ENCODE results near the gene SSX4B. TPM values are rescaled to one million over a fixed set of nuclear protein-coding genes. Genes with fewer than 3 reads are reported as not detected.
"Not testable (repeated sequence)": the region's sequence is repeated elsewhere in the genome, so short reads cannot be mapped to it uniquely, and the experiment has no call there.

Gene SSX4B
- total RNA-seq, result not detected

- H3K27me3 ChIP-seq (ENCODE audit: control insufficient read depth in 3 of 3, insufficient read depth in 3 of 3, low read length in 3 of 3); H3K4me3 ChIP-seq (ENCODE audit: low read length in 3 of 3); H3K9me3 ChIP-seq (ENCODE audit: control insufficient read depth in 3 of 3, low read length in 3 of 3); H3K27ac ChIP-seq (ENCODE audit: low read depth, low read length); H3K4me1 ChIP-seq (ENCODE audit: control insufficient read depth in 3 of 3, insufficient read depth in 3 of 3, low read length in 3 of 3); H3K36me3 ChIP-seq (ENCODE audit: control insufficient read depth in 3 of 3, insufficient read depth in 3 of 3, low read length in 3 of 3); H3K9ac ChIP-seq (ENCODE audit: low read depth in 1 of 3, low read length in 3 of 3): not testable (repeated sequence)
These were observed at the start of gene SSX4B for GRCh38 chrX:48411860-48412259. Gene SSX4B (minus strand): TSS chrX:48411960. CDS start chrX:48411372, 588 bp downstream.

- Histone ChIP-seq H3K27ac (ENCODE audit: low read depth, low read length) (no peak overlapping the region), H3K9me3 (ENCODE audit: control insufficient read depth in 3 of 3, low read length in 3 of 3) (peaks cover 0 to 4% (median 0%) of the 10 kb centered on the region in 3 donors), H3K27me3 (ENCODE audit: control insufficient read depth in 3 of 3, insufficient read depth in 3 of 3, low read length in 3 of 3) (peaks cover 0 to 6% (median 0%) of the 10 kb centered on the region in 3 donors), H3K9ac (ENCODE audit: low read depth in 1 of 3, low read length in 3 of 3) (no peak overlapping the region), H3K4me3 (ENCODE audit: low read length in 3 of 3) (no peak overlapping the region), H3K36me3 (ENCODE audit: control insufficient read depth in 3 of 3, insufficient read depth in 3 of 3, low read length in 3 of 3) (no peaks in the 10 kb centered on the region), H3K4me1 (ENCODE audit: control insufficient read depth in 3 of 3, insufficient read depth in 3 of 3, low read length in 3 of 3) (no peaks in the 10 kb centered on the region)
These were observed 48.8 kb upstream of the SSX4B start for GRCh38 chrX:48460606-48461005.

DNA sequence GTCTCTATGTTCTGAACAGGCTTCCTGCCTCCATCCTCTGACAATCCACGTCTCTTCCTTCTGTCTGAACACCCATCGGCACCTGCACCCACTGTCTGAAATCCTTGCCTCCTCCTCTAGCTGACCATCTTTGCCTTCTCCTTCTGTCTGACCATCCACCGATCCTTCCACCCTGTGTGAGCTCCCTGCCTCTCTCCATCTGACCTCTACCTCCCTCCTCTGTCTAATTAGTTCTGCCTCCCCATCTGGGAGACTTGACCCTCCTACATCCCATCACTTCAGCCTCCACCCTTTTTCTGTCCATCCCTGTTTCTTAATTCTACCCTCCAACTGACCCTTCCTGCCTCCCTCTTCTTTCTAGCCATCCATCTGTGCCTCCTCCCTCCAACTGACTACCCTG lies 48.3 kb upstream of the SSX4B start:
- H3K9me3 ChIP-seq (ENCODE audit: control insufficient read depth in 3 of 3, low read length in 3 of 3), result peaks cover 0 to 4% (median 0%) of the 10 kb centered on the region in 3 donors
- H3K27me3 ChIP-seq (ENCODE audit: control insufficient read depth in 3 of 3, insufficient read depth in 3 of 3, low read length in 3 of 3), result peaks cover 0 to 2% (median 0%) of the 10 kb centered on the region in 3 donors
- no peak overlapping the region for H3K9ac ChIP-seq (ENCODE audit: low read depth in 1 of 3, low read length in 3 of 3)
- H3K4me1 ChIP-seq (ENCODE audit: control insufficient read depth in 3 of 3, insufficient read depth in 3 of 3, low read length in 3 of 3), result no peaks in the 10 kb centered on the region
- no peaks in the 10 kb centered on the region for H3K36me3 ChIP-seq (ENCODE audit: control insufficient read depth in 3 of 3, insufficient read depth in 3 of 3, low read length in 3 of 3)
- no peak overlapping the region for H3K4me3 ChIP-seq (ENCODE audit: low read length in 3 of 3)
- H3K27ac ChIP-seq (ENCODE audit: low read depth, low read length), result no peak overlapping the region

- no peak overlapping the region for H3K9ac ChIP-seq (ENCODE audit: low read depth in 1 of 3, low read length in 3 of 3)
- no peaks in the 10 kb centered on the region for H3K27me3 ChIP-seq (ENCODE audit: control insufficient read depth in 3 of 3, insufficient read depth in 3 of 3, low read length in 3 of 3)
- no peak overlapping the region for H3K27ac ChIP-seq (ENCODE audit: low read depth, low read length)
- no peak overlapping the region for H3K4me3 ChIP-seq (ENCODE audit: low read length in 3 of 3)
- no peaks in the 10 kb centered on the region for H3K4me1 ChIP-seq (ENCODE audit: control insufficient read depth in 3 of 3, insufficient read depth in 3 of 3, low read length in 3 of 3)
- no peaks in the 10 kb centered on the region for H3K36me3 ChIP-seq (ENCODE audit: control insufficient read depth in 3 of 3, insufficient read depth in 3 of 3, low read length in 3 of 3)
- H3K9me3 ChIP-seq (ENCODE audit: control insufficient read depth in 3 of 3, low read length in 3 of 3), result peaks cover 0 to 4% (median 0%) of the 10 kb centered on the region in 3 donors
These were observed 47.7 kb upstream of the SSX4B start for GRCh38 chrX:48459483-48459882.

DNA sequence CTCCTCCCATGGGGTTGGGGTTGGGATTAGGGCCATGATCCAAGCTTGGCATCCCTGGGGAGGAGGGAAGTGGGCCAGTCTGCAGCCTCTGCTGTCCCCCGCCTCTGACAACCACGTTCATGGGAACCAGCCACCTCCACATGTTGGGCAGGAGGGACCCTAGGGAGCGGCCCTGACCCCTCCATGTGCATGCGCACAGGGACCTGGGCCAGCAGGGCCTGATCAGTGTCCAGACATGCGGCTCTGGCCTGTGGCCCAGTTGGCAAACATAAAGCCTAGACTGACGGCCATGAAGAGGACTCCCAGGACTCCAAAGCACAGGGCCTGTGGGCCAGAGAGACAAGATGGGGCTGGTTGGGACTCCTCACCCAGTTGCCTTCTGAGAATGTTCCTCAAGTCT lies 47.0 kb upstream of the SSX4B start:
- Histone ChIP-seq H3K27me3 (ENCODE audit: control insufficient read depth in 3 of 3, insufficient read depth in 3 of 3, low read length in 3 of 3) (no peaks in the 10 kb centered on the region), H3K36me3 (ENCODE audit: control insufficient read depth in 3 of 3, insufficient read depth in 3 of 3, low read length in 3 of 3) (no peaks in the 10 kb centered on the region), H3K4me3 (ENCODE audit: low read length in 3 of 3) (no peak overlapping the region), H3K9me3 (ENCODE audit: control insufficient read depth in 3 of 3, low read length in 3 of 3) (peaks cover 0 to 4% (median 0%) of the 10 kb centered on the region in 3 donors), H3K27ac (ENCODE audit: low read depth, low read length) (no peak overlapping the region), H3K9ac (ENCODE audit: low read depth in 1 of 3, low read length in 3 of 3) (no peak overlapping the region), H3K4me1 (ENCODE audit: control insufficient read depth in 3 of 3, insufficient read depth in 3 of 3, low read length in 3 of 3) (no peaks in the 10 kb centered on the region)

GRCh38 chrX:48456628-48457331 lies 45.0 kb upstream of the SSX4B start:
- Histone ChIP-seq H3K9ac (ENCODE audit: low read depth in 1 of 3, low read length in 3 of 3) (no peak overlapping the region), H3K4me3 (ENCODE audit: low read length in 3 of 3) (no peak overlapping the region), H3K36me3 (ENCODE audit: control insufficient read depth in 3 of 3, insufficient read depth in 3 of 3, low read length in 3 of 3) (no peaks in the 10 kb centered on the region), H3K27ac (ENCODE audit: low read depth, low read length) (no peak overlapping the region), H3K27me3 (ENCODE audit: control insufficient read depth in 3 of 3, insufficient read depth in 3 of 3, low read length in 3 of 3) (no peaks in the 10 kb centered on the region), H3K9me3 (ENCODE audit: control insufficient read depth in 3 of 3, low read length in 3 of 3) (peaks cover 0 to 4% (median 0%) of the 10 kb centered on the region in 3 donors), H3K4me1 (ENCODE audit: control insufficient read depth in 3 of 3, insufficient read depth in 3 of 3, low read length in 3 of 3) (no peaks in the 10 kb centered on the region)

DNA sequence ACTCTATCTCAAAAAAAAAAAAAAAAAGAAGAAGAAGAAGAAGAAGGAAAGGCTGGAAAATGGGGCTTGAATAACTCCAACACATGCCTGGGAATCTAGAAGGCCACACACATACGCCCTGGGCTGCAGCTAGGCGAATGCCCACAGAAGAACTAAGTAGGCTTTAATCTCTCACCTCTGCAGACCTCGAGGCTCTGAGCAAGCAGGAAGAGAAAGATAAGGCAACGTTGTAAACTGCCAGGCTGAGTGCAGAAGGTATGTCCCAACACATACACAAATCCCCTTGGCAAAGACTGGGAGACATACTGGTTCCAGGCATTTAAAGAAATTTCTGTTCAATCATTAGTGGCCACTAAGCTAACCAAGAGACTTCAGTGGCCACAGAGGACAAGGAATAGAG lies 39.9 kb upstream of the SSX4B start:
- Histone ChIP-seq H3K9ac (ENCODE audit: low read depth in 1 of 3, low read length in 3 of 3) (no peak overlapping the region), H3K9me3 (ENCODE audit: control insufficient read depth in 3 of 3, low read length in 3 of 3) (no peaks in the 10 kb centered on the region), H3K27me3 (ENCODE audit: control insufficient read depth in 3 of 3, insufficient read depth in 3 of 3, low read length in 3 of 3) (no peaks in the 10 kb centered on the region), H3K27ac (ENCODE audit: low read depth, low read length) (no peak overlapping the region), H3K4me3 (ENCODE audit: low read length in 3 of 3) (no peak overlapping the region), H3K36me3 (ENCODE audit: control insufficient read depth in 3 of 3, insufficient read depth in 3 of 3, low read length in 3 of 3) (no peaks in the 10 kb centered on the region), H3K4me1 (ENCODE audit: control insufficient read depth in 3 of 3, insufficient read depth in 3 of 3, low read length in 3 of 3) (no peaks in the 10 kb centered on the region)

DNA sequence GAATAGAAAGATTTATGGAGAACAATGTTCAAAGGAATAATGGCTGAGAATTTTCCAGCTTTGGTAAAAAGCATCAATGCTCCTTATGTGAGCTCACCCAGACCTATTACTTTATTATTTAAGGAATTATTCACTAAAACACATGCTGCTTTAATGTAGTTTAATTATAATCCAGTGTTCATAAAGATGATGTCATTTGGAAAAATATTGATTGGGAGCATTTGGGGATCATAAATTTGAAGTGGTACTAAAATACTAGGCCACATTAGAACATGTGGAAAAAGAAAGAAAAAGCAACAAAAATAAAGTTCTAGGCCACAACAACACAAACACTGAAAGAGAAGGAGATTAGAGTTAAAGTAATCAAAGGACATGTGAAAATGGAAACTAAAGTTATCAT lies 38.3 kb upstream of the SSX4B start:
- Histone ChIP-seq H3K27ac (ENCODE audit: low read depth, low read length) (no peak overlapping the region), H3K4me3 (ENCODE audit: low read length in 3 of 3) (no peak overlapping the region), H3K9ac (ENCODE audit: low read depth in 1 of 3, low read length in 3 of 3) (no peak overlapping the region), H3K9me3 (ENCODE audit: control insufficient read depth in 3 of 3, low read length in 3 of 3) (no peaks in the 10 kb centered on the region), H3K36me3 (ENCODE audit: control insufficient read depth in 3 of 3, insufficient read depth in 3 of 3, low read length in 3 of 3) (no peaks in the 10 kb centered on the region), H3K4me1 (ENCODE audit: control insufficient read depth in 3 of 3, insufficient read depth in 3 of 3, low read length in 3 of 3) (no peaks in the 10 kb centered on the region), H3K27me3 (ENCODE audit: control insufficient read depth in 3 of 3, insufficient read depth in 3 of 3, low read length in 3 of 3) (no peaks in the 10 kb centered on the region)

DNA sequence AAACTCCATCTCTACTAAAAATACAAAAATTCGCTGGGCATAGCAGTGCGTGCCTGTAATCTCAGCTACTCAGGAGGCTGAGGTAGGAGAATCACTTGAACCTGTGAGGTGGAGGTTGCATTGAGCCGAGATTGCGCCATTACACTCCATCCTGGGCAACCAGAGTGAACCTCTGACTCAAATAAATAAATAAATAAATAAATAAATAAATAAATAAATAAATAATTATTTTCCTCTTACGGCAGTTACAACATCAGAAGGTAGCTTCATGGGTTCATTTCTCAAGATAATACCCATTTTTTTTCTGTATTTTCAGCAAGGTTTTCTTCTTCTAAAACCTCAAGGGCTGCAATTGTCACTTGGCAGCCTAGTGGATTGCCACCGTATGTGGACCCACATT lies 35.4 kb upstream of the SSX4B start:
- not testable (repeated sequence) for H3K9ac ChIP-seq (ENCODE audit: low read depth in 1 of 3, low read length in 3 of 3); H3K27ac ChIP-seq (ENCODE audit: low read depth, low read length); H3K4me1 ChIP-seq (ENCODE audit: control insufficient read depth in 3 of 3, insufficient read depth in 3 of 3, low read length in 3 of 3); H3K9me3 ChIP-seq (ENCODE audit: control insufficient read depth in 3 of 3, low read length in 3 of 3); H3K4me3 ChIP-seq (ENCODE audit: low read length in 3 of 3); H3K36me3 ChIP-seq (ENCODE audit: control insufficient read depth in 3 of 3, insufficient read depth in 3 of 3, low read length in 3 of 3); H3K27me3 ChIP-seq (ENCODE audit: control insufficient read depth in 3 of 3, insufficient read depth in 3 of 3, low read length in 3 of 3)

GRCh38 chrX:48433713-48434112 lies 22.0 kb upstream of the SSX4B start:
- not testable (repeated sequence) for H3K27me3 ChIP-seq (ENCODE audit: control insufficient read depth in 3 of 3, insufficient read depth in 3 of 3, low read length in 3 of 3); H3K4me1 ChIP-seq (ENCODE audit: control insufficient read depth in 3 of 3, insufficient read depth in 3 of 3, low read length in 3 of 3); H3K9ac ChIP-seq (ENCODE audit: low read depth in 1 of 3, low read length in 3 of 3); H3K4me3 ChIP-seq (ENCODE audit: low read length in 3 of 3); H3K36me3 ChIP-seq (ENCODE audit: control insufficient read depth in 3 of 3, insufficient read depth in 3 of 3, low read length in 3 of 3); H3K9me3 ChIP-seq (ENCODE audit: control insufficient read depth in 3 of 3, low read length in 3 of 3); H3K27ac ChIP-seq (ENCODE audit: low read depth, low read length)
